Endothelial cell of coronary artery (primary cell): ENCODE results near the gene RHOT2. TPM values are rescaled to one million over a fixed set of nuclear protein-coding genes. Genes with fewer than 3 reads are reported as not detected.

Experiments used
- total RNA-seq: library from RNA; depleted of rRNA; stranded (reverse); fragments of >200 nt; gene quantifications from 2 replicates; pipeline ENCODE4 v1.2.3, GENCODE V29; 2014

The RHOT2 gene
- total RNA-seq: 29.7 and 37.8 TPM in 2 replicates

GRCh38 chr16:667780-668518, at the start of gene RHOT2:
RHOT2 (plus strand) TSS chr16:668132; CDS start chr16:668200, 68 bp downstream.

GRCh38 chr16:630815-631405, 37.0 kb upstream of the RHOT2 start, which contains the start of gene WFIKKN1:
WFIKKN1 (plus strand) TSS chr16:630985; CDS start chr16:631254, 269 bp downstream.

GRCh38 chr16:636206-637080, 31.5 kb upstream of the RHOT2 start, which contains the start of gene METTL26:
METTL26 (minus strand) TSS chr16:636305; CDS start chr16:636290, 15 bp downstream.

GRCh38 chr16:641326-642188, 26.4 kb upstream of the RHOT2 start, which contains the start of gene MCRIP2:
MCRIP2 (plus strand) TSS chr16:641828; CDS start chr16:641992, 164 bp downstream.

GRCh38 chr16:648781-649589, 18.9 kb upstream of the RHOT2 start, which contains the start of gene WDR90:
WDR90 (plus strand) TSS chr16:649365; CDS start chr16:649417, 52 bp downstream.

GRCh38 chr16:674968-675883, 7.3 kb downstream of the RHOT2 start, which contains the start of gene RHBDL1:
RHBDL1 (plus strand) TSS chr16:675671; CDS start chr16:675791, 120 bp downstream.

GRCh38 chr16:679814-680624, 12.1 kb downstream of the RHOT2 start, which contains the start of gene STUB1:
STUB1 (plus strand) TSS chr16:680410; CDS start chr16:680526, 116 bp downstream.

GRCh38 chr16:684071-684794, 16.3 kb downstream of the RHOT2 start, which contains the start of gene JMJD8:
JMJD8 (minus strand) TSS chr16:684334; CDS start chr16:684319, 15 bp downstream.

GRCh38 chr16:705431-706188, 37.7 kb downstream of the RHOT2 start, which contains the start of gene FBXL16:
FBXL16 (minus strand) TSS chr16:705801; CDS start chr16:697405, 8,396 bp downstream.

GRCh38 chr16:714558-715476, 46.9 kb downstream of the RHOT2 start, which contains the start of gene METRN:
METRN (plus strand) TSS chr16:715118; CDS start chr16:715290, 172 bp downstream.

GRCh38 chr16:720990-721764, 53.2 kb downstream of the RHOT2 start, which contains the start of gene ANTKMT:
ANTKMT (plus strand) TSS chr16:721146; CDS start chr16:721275, 129 bp downstream.

